ENCODE data around the gene DNAJC27. TPM values are rescaled to one million over a fixed set of nuclear protein-coding genes. Genes with fewer than 3 reads are reported as not detected.

The DNAJC27 gene
- polyA plus RNA-seq, 1 of the 3 experiments (the other 2 are of a cell fraction), result 2.4 TPM

- 97% methylated on average over 6 of the region's 6 CpGs for WGBS (ENCODE audit: low lambda C conversion rate)
- no peak for DNase-seq
- no peak overlapping the region for H3K27ac ChIP-seq (ENCODE audit: low read depth in 2 of 2, low read length in 1 of 2)
- H3K9me3 ChIP-seq, result 0 out of 2 replicates have a peak, but pooled peaks cover 3% of the 10 kb centered on the region
- TF ChIP-seq CHD2 (IDR thresholded peaks at IDR 0.05; ENCODE audit: low read length, partially characterized antibody) (no peak), JUND (IDR thresholded peaks at IDR 0.05) (no peak), NFIC (IDR thresholded peaks at IDR 0.05; ENCODE audit: borderline replicate concordance) (no peak), GATA2 (CRISPR knock-in tag; IDR thresholded peaks at IDR 0.05) (no peak), RCOR1 (IDR thresholded peaks at IDR 0.05; ENCODE audit: low read length) (no peak), TAF1 (IDR thresholded peaks at IDR 0.05; ENCODE audit: borderline replicate concordance, low read depth, low read length) (no peak), SIN3A (IDR thresholded peaks at IDR 0.05; ENCODE audit: borderline replicate concordance, low read depth, low read length) (no peak), RXRA (IDR thresholded peaks at IDR 0.05; ENCODE audit: borderline replicate concordance, low read depth) (no peak), YY1 (IDR thresholded peaks at IDR 0.05; ENCODE audit: low read depth) (no peak), EP300 (IDR thresholded peaks at IDR 0.05; ENCODE audit: borderline replicate concordance in 1 of 2, low read depth in 1 of 2, low read length in 1 of 2) (no peak), PBX3 (IDR thresholded peaks at IDR 0.05) (no peak), FOXM1 (IDR thresholded peaks at IDR 0.05; ENCODE audit: low read depth) (no peak), ELF1 (IDR thresholded peaks at IDR 0.05) (no peak), RAD21 (IDR thresholded peaks at IDR 0.05; ENCODE audit: low read length) (no peak), MXI1 (IDR thresholded peaks at IDR 0.05; ENCODE audit: low read depth, low read length) (no peak)
- TF ChIP-seq, protein P1, sequence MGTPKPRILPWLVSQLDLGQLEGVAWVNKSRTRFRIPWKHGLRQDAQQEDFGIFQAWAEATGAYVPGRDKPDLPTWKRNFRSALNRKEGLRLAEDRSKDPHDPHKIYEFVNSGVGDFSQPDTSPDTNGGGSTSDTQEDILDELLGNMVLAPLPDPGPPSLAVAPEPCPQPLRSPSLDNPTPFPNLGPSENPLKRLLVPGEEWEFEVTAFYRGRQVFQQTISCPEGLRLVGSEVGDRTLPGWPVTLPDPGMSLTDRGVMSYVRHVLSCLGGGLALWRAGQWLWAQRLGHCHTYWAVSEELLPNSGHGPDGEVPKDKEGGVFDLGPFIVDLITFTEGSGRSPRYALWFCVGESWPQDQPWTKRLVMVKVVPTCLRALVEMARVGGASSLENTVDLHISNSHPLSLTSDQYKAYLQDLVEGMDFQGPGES (IDR thresholded peaks at IDR 0.05; ENCODE audit: low read depth, low read length), result no peak
- POLR2A ChIA-PET, result no interaction called here
- no peak overlapping the region for H3K4me3 ChIP-seq (ENCODE audit: low read depth in 2 of 2, low read length in 1 of 2)
- no peak overlapping the region for H3K4me2 ChIP-seq
- no peaks in the 10 kb centered on the region for H3K27me3 ChIP-seq (ENCODE audit: insufficient read depth)
- H2AFZ ChIP-seq (ENCODE audit: low read depth), result no peak overlapping the region
- no peaks in the 10 kb centered on the region for H3K9me2 ChIP-seq
- H3K36me3 ChIP-seq (replicated peaks in 1 of 2; ENCODE audit: control insufficient read depth in 1 of 2, insufficient read depth in 2 of 2, low read length in 1 of 2), result peaks cover 0 to 5% of the 10 kb centered on the region in 2 experiments
- H3K79me2 ChIP-seq (ENCODE audit: insufficient read depth), result peaks cover 4% of the 10 kb centered on the region
- H3K4me1 ChIP-seq (ENCODE audit: control insufficient read depth in 1 of 2, insufficient read depth in 2 of 2, low read depth in 1 of 2, low read length in 1 of 2), result peaks cover 0 to 3% of the 10 kb centered on the region in 2 experiments; a peak in 1 of 4 replicates
- CTCF ChIA-PET, result no interaction called here
- H3K9ac ChIP-seq, result no peak overlapping the region
- no peaks in the 10 kb centered on the region for H4K20me1 ChIP-seq (ENCODE audit: insufficient read depth)
- H3F3A ChIP-seq (replicated peaks; ENCODE audit: insufficient read depth), result no peaks in the 10 kb centered on the region
These were observed 65.3 kb downstream of the DNAJC27 start for GRCh38 chr2:24906466-24906865.
